COLO829 (cell line): ENCODE data around the gene AZGP1.
"Not testable (repeated sequence)": the region's sequence is repeated elsewhere in the genome, so short reads cannot be mapped to it uniquely, and the experiment has no call there.

ENCODE experiments used
- DNase-seq: peaks from one replicate; pipeline ENCODE4 v3.0.0; 2012; ENCODE audit warnings: low spot score

The AZGP1 gene

DNA sequence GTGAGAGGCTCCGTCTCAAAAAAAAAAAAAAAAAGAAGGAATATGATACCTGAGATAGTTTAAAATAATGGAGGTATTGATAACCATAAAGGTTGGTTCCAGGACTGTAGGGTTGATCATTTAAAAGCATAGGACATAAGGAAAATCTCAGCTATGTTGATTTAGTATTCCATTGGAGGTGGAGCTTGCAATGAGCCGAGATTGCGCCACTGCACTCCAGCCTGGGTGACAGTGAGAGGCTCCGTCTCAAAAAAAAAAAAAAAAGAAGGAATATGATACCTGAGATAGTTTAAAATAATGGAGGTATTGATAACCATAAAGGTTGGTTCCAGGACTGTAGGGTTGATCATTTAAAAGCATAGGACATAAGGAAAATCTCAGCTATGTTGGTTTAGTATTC, 23.2 kb downstream of the AZGP1 start:
- DNase-seq = not testable (repeated sequence)

DNA sequence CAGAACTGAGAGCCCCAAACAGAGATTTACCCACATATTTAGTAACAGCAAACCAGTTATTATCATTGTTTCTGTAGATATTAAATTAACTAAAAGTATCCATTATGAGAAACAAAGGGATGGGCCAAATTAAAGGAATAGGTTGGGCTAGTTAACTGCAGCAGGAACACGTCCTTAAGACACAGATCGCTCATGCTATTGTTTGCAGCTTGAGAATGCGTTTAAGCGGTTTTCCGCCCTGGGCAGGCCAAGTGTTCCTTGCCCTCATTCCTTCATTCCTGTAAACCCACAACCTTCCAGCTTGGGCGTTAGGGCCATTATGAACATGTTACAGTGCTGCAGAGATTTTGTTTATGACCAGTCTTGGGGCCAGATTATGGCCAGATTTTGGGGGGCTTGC, 25.0 kb downstream of the AZGP1 start:
- not testable (repeated sequence) for DNase-seq

DNA sequence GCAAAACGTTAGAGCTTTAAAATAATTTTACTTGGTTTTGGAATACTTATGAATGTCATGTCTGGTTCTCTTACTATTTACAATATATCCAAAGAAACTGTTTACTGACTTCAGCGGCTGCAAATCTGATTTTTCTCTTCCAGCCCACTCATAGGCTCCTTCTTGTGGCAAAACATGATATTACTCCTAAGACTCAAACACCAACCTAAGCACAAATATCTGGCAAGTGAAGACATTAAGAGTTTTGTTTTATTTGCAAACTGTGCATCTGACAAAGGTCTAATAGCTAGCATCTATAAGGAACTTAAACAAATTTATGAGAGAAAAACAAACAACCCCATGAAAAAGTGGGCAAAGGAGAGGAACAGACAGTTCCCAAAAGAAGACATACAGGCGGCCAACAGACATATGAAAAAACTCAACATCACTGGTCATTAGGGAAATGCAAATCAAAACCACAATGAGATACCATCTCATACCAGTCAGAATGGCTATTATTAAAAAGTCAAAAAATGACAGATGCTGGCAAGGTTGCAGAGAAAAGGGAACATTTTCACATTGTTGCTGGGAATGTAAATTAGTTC, 26.1 kb downstream of the AZGP1 start:
- DNase-seq = no peak

DNA sequence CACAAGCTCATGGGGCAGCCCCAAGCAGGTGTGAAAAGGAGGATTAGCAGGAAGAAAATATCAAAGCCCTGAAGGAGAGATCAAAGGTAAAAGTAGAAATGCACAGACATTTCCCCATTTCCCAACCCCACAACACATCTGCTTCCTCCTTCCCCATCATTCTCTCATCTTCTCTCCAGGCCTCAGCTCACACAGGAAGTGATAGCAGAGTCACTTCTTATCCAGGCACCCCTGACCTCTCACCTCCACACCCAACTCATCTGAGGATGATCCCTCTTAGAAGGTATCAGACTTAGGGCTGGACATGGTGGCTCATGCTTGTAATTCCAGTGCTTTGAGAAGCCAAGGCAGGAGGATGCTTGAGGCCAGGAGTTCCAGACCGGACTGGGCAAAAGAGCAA, 28.2 kb downstream of the AZGP1 start:
- DNase-seq = no peak

DNA sequence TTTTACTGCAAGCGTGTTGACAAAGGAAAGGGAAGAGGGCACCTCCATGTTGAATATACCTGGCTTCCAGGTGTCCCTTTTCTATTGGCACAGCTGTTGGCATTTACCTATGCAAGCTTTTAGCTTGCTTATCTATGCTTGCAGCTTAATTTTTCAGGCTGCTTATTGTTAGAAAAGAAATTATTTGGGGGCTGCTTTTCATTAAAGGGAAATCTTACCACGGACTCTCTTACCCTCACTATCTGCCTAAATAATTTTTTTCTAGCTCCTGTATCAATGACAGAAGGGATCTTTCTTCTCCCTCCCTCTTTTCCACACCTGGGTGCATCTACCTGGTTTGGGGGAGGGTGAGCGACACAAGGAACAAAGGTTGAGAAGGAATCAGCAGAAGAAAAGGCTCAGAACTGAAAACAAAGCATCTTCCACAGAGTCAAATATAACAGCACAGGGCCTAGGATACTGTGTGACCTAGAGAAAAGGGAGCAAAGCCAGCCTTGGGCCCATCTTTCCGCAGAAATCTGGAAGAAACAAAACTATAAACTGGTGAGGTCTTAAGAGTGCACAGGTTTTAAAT, 31.2 kb downstream of the AZGP1 start:
- DNase-seq = no peak

DNA sequence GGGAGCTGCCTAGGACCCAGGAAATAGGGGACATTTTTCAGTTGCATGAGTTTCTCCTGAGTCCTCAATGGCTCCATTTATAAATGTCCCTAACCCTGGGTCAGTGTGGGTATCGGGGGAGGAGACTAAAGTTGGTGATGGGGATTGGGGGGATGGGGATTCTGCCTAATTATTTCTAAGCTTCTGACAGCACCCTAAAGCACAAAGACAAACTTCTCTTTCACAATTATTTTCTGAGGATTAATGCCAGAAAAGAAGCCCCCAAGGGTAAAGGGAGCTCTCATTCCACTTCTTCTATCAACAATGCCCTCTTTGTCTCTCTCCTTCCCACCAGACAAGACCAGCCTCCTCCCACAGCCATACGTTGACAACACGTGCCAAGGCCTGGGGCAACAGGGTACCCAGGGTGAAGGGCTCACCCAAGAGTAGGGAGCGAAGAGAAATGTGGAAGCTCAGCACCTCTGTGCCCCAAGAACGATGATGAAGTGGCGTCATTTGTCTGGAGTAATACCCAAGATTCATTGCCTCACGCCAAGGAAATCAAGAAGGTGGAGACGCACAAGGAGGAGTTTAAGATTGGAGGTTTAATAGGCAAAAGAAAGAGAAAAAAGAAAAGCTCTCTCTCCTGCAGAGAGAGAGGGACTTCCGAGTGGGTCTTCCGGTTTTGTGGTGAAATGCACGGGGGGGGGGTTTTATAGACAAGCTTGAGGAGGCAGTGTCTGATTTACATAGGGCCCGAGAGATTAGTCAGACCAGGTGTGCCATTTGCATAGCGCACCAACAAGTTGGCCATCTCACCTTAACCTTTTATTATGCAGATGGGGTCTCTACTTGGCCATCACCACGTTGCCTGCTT, 32.0 kb downstream of the AZGP1 start:
- peak; percentile 97 for DNase-seq

DNA sequence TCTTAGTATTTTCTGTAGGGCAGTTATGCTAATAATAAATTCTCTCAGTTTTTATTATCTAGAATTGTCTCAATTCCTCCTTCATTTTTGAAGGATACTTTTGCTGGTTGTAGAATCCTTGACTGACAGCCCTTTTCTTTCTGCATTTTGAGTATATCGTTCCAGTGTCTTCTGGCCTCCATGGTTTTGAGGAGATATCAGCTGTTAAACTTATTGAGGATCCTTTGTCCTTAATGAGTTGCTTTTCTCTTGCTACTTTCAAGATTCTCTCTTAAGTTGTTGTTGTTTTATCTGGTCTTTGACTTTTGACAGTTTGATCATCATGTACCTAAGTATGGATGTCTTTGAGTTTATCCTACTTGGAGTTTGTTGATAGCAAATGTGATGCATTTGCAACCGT, 37.5 kb downstream of the AZGP1 start:
- DNase-seq = no peak

DNA sequence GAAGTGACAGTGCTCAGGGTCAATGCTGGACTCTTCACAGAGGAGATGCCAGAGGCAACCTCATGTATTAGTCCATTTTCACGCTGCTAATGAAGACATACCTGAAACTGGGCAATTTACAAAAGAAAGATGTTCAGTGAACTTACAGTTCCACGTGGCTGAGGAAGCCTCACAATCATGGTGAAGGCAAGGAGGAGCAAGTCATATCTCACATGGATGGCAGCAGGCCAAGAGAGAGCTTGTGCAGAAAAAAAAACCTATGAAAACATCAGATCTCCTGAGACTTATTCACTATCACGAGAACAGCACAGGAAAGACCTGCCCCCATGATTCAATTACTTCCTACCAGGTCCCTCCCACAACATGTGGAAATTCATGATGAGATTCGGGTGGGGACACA, 40.8 kb downstream of the AZGP1 start:
- not testable (repeated sequence) for DNase-seq

DNA sequence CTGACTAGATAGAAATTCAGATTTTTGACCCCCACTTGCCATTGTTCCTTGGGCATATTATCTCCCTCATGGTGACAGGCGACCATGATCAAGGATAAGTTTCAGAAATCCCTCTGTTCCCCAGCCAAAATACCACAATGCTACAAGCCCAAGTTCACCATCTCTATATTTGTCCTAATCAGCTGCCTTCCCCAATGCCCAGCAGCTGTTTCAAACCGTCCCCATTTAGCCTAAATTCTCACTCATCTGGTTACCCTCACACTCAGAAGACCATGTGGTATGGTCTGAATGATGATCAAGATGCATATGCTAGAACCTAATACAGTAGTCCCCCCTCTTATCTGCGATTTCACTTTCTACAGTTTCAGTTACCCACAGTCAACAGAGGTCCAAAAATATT, 45.5 kb downstream of the AZGP1 start:
- DNase-seq = no peak

DNA sequence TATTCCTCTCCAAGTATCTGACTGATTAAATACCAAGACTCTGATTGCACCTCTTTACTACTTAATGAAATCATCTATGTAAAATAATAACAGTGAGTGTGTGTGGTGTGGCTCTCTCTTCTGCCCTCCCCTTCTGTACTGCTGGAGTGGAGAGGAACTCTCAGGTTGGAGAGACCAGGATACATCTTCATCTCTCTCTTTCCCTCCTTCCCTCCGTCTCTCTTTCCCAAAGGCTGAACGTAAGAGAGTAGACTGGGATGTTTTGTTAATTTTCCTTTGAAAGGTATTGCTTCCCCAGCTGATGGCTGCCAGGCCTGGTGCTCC, 46.1 kb downstream of the AZGP1 start:
- DNase-seq = no peak

DNA sequence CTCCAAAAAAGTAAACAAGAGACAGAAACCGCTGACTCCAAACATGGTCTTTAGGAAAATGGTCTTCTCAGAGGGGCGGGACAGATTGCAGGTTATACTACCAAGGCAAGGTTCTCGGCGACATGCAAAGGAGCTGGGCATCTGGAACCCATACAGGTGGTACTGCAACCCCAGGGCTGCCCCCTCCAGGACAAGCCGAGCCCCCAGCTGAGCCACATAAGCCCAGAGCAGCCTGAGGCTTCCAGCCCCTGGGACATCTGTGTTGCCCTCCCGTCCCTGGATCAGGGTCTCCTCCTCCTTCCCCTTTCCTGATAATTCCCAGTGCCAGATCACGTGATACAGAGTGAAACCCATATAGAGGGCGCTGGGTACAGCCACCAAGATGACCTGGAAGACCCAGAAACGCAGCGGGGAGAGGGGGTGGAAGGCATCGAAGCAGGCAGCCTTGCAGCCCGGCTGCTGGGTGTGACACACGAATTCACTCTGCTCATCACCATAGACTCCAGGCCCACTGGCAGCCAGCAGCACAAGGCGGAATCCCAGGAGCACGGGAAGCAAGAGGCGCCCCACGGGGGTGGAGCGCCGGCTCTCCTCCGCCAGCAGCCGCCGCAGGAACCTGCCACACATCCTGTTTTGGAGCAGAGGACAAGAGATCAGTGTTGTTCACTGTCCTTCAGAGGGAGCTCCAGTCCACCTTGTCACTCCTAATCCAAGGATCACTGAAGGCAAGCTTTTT, 46.7 kb downstream of the AZGP1 start, which contains the start of gene GJC3:
Gene GJC3, minus strand, starts transcription at position 627 of the 736 bp plus-strand sequence. Its CDS starts 0 bp downstream, at position 627.
- peak; percentile 91 for DNase-seq

DNA sequence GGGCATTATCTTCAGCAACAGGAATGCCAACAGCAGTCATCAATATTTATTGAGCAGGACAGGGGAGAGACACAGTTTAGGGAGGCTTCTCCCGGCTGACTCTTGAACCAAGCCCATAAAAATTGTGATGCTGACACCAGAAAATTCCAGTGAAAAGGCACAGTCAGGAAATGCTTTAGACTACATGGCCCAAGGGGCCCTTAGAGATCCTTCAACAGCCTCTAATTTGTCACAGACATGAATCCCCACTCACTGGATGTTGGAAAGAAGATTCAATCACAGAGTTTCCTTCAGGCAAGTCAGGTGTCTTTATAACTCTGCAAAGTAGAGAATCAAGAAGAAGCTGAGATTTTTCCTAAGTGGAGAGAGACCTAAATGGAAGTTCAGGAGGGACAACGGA, 47.6 kb downstream of the AZGP1 start:
- no peak for DNase-seq

DNA sequence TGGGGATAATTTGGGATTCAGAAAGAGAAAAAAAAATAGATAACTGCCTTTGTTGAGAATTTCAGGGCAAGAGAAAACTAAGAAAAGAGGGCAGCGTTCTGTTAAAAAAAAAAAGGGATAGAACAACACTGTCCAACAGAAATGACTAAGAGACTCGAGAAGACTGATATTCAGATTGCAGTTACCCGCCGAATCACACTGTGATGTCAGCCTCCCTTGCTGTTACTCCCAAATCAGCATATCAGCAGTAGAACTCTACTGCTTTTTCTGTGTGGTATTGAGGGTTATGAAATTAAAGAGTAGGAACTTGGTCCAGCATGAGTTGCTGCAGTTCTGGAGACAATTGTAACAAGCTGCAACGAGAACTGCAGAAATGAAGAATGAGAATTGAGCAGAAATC, 48.3 kb downstream of the AZGP1 start:
- no peak for DNase-seq

DNA sequence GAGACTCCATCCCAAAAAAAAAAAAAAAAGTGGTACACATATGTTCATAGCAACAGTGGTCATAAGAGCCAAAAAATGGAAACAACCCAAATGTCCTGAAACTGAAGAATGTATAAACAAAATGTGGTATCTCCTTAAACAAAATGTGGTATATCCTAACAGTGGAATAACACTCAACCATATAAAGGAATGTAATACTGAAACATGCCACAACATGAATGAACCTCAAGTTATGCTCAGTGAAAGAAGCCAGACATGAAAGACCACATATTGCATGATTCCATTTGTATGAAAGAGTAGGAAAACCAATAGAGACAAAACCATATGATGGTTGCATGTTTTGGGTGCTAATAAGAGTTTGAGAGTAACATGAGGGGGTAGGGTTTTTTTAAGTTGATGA, 49.5 kb downstream of the AZGP1 start:
- no peak for DNase-seq

DNA sequence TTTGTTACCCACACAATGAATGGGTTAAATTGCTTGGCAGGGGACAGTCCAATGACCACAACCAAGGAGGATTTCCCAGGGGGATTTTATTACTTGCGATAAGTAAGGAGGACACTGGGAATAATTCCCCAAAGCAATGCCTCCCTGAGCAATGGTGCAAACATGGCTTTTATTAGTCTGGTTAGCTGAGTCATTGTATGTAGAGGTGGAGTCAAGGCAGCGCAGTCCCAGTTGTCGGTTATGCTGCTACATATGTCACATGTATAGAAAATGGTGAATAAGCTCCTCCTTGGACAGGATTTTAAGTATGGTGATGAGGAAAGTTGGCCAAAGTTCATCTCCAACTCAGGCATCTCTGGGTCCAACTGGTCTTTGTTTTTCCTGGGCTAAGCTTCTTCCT, 52.6 kb downstream of the AZGP1 start:
- no peak for DNase-seq

DNA sequence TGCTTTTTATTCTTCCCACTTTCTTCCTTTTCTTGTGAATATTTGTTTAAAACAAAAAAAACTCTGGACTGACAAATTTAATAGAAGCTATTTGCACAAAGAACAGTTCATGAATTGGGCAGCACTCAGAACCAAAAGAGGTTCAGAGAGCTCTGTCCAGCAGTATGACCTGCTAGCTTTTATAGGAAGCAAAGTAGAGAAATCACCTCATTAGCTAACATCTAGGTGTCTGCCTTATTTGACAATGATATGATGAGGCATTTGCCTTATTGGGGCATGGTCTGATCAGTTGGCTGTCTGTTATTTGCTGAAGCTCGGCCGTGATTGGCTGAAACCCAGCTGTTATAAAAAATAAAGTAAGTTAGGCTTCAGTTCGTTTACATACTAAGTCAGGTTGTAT, 55.7 kb downstream of the AZGP1 start:
- no peak for DNase-seq

DNA sequence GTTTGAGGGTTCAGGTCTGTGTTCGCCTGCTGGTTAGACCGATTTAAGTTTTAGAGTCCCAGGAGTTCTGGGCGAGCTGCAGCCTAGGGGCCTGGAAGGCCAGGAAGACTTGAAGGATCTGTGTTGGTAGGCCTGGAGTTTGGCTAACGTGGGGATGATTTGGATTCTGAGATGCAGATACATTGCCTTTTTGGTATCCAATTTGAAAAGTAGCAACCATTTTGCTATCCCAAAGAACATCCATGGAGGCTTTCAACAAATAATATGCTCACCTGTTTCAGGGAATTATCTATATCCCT, 56.1 kb downstream of the AZGP1 start:
- DNase-seq = no peak

DNA sequence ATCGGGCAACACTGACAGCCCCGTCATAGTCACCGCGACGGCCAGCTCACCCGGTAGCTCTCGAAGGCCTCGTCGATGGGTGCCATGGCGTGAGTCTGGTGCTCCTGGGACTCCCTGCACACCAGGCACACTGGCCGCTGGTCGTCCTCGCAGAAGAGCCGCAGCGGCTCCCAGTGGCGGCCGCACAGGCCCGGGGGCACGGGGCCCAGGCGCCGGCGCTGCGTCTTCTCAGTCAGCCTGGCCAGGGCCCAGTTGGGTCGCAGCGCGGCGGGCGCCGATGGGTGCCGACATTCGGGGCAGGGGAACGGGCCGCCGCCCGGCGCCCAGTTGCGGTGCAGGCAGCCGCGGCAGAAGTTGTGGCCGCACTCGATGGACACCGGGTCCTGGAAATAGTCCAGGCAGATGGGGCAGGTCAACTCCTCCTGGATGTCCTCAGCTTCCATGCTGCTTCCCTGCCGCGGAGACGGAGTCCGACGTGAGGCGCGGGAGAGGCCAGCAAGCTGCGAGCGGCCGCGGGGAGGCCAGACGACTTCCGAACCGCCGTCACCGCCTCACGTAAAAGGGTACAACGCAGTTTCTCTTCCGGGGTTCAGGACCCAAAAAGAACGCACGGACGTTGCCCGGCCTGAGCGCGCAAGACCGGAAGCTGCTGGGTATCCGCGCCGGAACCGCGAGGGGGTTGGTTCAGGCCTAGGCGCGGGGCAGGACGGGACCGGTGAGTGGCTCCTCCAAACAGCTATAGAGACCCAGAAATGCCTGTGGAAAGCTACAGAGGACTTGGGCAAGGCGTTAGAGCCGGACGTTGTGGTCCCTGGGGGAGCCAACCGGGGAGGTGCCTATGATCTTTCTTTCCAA, 56.6 kb downstream of the AZGP1 start, which contains the start of gene TRIM4:
Gene TRIM4, minus strand, starts transcription at position 572 of the 855 bp plus-strand sequence. Its CDS starts 129 bp downstream, at position 443.
- DNase-seq = peak; percentile 79
